ENCODE data around the gene CDX1.

The CDX1 gene

DNA sequence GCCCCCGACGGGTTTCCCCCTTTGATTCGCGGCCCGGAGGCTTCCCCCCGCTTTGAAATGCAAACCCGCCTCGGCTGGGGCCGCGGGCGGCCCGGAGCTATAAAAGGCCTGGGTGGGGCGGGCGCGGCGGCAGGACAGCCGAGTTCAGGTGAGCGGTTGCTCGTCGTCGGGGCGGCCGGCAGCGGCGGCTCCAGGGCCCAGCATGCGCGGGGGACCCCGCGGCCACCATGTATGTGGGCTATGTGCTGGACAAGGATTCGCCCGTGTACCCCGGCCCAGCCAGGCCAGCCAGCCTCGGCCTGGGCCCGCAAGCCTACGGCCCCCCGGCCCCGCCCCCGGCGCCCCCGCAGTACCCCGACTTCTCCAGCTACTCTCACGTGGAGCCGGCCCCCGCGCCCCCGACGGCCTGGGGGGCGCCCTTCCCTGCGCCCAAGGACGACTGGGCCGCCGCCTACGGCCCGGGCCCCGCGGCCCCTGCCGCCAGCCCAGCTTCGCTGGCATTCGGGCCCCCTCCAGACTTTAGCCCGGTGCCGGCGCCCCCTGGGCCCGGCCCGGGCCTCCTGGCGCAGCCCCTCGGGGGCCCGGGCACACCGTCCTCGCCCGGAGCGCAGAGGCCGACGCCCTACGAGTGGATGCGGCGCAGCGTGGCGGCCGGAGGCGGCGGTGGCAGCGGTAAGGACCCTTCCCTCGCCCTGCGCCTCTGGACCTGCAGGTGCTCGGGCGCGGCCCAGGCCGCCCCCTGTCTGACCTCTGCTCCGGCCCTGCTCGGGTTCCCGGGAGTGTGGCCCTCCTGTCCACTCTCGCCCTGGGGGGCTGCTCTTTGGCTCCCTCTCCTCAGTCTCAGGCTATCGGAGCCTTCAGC, at the start of gene CDX1:
Gene CDX1 (plus strand): TSS at position 129 of the 862 bp plus-strand sequence. CDS start 99 bp downstream, at position 228.
- no peak for DNase-seq (ENCODE audit: extremely low read depth in 1 of 2, low read depth in 1 of 2)

DNA sequence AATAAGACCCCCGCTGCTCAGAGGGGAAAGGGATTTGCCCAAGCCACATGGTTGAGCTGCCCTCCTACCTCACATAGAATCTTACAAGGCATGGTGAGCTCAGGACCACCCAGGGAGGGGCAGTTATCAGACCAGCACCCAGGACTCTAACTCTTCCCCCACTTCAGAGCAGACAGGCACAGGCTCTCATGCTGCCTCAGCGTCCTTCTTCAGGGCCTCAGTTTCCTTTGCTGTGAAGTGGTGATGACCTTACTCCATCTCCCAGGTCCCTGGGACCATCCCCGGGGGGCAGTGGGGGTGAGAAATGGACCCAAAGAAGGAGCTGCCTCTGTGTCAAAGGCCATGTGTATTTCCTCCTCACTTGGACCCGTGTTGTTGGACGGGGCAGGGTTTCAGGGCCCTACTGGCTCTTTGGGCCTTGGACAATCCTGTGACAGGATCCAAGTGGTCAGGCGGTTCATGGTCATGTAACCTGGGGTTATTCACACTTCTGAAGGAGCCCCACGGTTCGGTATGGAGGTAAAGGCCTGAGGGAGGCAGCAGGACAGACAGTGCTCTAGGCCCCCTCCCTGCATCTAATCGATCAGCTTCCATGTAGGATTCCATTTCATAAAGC, 48.5 kb upstream of the CDX1 start:
- DNase-seq (ENCODE audit: extremely low read depth in 1 of 2, low read depth in 1 of 2): no peak

DNA sequence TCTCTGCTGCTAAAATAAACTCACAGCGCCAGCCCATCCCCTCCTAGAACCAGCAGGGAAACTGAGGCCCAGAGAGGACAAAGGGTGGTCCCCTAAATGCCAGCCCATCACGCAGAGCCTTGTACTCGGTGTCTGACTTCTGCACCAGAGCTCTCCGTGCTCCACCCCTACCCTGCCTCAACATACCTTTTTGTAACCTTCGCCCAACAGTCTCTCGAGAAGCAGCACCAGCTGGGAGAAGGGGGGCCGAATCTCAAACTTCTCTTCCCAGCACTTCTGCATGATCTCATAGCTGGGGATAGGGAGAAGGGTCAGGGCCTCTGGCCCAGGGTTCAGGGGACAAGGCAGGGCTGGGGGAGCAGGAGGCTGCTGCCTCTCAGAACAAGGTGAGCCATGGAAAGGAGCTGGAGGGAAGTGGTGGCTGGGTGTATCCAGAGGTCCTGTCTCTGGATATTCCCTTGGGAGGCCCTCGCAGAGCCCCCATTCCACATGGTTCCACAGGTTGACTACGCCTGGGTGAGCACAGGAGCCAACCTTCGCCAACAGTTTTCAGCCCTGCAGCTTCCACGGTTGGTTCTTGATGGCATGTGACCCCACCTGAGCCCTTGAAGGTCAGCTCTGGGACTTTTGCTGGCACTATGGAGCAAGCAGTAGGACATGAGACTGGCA, 47.9 kb upstream of the CDX1 start:
- no peak for DNase-seq (ENCODE audit: extremely low read depth in 1 of 2, low read depth in 1 of 2)

DNA sequence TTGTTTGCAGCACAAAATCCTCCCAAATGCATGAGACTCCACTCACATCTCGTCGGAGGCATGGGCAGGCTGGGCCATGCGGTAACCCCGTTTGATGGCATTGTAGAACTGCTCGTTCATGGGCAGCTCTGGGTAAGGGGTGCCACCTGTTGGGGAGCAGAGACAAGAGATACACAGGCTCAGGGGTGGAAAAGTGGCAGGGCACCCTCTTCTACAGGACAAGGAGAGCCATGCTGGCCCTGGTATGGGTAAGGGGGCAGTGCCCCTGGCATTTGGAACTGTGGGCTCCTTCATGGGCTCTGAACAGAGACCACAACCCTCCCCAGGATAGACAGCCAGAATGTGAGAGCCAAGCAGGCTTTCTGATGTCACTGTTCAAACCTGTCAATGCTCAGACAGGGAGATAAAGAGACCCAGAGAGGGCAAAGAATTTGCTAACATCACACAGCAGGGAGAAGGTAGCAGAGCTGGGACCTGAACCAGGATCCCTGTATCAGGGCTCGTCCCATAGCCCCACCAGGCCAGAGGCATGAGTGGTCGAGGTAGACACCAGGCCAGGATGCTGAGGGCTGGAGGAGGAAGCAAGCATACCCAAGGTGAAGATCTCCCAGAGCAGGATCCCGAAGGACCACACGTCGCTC, 47.0 kb upstream of the CDX1 start:
- no peak for DNase-seq (ENCODE audit: extremely low read depth in 1 of 2, low read depth in 1 of 2)

DNA sequence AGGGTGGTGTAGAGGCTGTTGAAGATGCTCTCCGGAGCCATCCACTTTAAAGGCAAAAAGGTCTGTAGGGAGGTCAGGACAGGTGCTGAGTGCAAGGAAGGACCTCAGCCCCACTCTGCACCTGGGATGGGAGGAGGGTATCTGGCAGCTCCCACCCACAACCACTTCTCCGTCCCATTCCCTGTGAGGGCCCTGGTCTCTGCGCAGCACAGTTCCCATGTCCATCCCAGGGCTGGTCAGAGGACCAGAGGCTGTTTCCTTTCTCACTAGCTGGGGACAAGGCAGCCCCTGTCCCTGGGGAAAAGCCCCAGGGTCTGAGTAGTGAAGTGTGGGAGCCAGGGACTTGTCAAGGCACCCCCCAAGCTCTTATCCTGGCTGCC, 46.5 kb upstream of the CDX1 start:
- DNase-seq (ENCODE audit: extremely low read depth in 1 of 2, low read depth in 1 of 2): no peak

DNA sequence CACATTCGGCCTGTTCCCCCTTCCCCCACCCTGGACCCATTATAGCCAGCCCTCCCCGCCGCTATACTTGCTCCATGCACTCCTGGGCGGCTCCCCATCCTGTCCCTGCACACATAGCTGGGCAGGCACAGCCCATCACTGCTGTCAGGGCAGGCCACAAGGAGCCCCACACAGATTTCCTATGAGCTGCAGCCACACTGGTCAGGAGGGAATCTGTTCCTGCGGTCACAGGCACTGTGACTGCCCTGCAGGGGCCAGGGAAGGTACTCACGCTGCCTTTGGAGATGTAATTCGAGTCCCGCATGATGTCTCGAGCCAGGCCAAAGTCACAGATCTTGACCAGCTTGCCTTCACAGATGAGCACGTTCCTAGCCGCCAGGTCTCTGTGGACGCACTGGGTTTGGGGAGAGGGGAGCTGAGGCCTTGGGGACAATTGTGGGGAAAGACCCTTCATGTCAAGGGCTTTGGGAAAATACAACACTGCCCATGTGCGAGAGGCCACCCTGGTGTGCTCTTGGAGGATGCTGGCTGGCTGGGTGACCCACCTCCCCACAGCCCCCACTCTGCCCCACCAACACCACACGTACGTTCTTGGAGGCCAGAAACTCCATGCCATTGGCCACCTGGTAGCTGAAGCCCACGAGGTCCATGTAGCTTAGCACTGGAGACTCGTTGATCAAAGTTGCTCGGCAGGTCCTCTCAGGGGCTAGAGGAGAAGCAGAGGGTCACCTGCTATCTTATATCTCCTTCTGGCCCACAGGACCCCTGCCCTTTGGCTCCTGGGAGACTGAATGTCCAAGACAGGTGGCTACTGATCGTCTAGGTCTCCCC, 45.7 kb upstream of the CDX1 start:
- DNase-seq (ENCODE audit: extremely low read depth in 1 of 2, low read depth in 1 of 2): no peak

DNA sequence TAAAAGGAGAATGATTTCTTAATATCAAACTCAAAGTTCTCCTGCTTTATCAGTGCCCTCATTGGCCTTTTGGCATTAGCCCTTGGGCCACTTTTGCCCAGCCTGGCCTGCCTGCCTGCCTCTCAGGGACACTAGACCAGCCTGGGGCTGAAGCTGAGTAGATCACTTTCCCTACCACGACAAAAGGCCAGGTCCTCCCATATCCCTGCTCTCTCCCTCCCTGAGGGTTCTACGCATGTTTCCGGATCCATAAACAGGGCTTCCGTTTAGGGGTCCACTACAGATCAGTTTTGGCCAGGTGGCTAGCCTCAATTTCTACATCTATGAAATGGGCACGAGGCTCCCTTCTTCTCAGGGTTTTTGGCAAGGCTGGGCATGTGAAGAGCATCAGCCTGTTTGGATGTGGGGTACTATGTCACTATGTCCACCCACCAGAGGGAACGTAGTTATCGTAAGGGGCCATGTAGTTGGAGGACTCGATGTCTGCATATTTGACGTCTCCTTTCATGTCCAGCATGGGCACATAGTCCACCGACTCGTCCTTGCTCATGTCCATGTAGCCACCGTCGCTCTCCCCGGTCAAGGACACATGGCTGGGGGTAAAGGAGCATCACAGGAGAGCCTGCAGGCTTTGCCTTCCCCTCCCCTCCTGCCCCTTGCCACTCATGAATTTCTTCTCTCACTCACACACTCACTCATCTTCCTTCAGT, 45.0 kb upstream of the CDX1 start:
- no peak for DNase-seq (ENCODE audit: extremely low read depth in 1 of 2, low read depth in 1 of 2)

DNA sequence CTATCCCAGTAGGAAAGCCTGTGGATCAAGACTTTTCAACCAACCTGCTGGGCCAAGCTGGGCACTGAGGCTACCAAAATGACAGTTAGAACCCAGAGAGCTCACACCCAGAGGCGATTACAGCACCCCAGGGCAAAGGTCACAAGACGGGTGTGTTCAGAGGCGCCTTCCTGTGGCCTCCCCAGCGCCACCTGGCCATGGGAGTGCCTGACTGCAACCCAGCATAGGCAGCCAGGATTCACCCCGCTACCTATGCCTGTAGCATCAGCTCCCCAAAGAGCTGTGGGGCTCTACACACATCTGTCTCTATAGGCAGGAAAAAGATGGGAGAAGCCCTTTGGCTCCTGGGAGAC, 44.4 kb upstream of the CDX1 start:
- peak; percentile 10 to 18 for DNase-seq (ENCODE audit: extremely low read depth in 1 of 2, low read depth in 1 of 2)

DNA sequence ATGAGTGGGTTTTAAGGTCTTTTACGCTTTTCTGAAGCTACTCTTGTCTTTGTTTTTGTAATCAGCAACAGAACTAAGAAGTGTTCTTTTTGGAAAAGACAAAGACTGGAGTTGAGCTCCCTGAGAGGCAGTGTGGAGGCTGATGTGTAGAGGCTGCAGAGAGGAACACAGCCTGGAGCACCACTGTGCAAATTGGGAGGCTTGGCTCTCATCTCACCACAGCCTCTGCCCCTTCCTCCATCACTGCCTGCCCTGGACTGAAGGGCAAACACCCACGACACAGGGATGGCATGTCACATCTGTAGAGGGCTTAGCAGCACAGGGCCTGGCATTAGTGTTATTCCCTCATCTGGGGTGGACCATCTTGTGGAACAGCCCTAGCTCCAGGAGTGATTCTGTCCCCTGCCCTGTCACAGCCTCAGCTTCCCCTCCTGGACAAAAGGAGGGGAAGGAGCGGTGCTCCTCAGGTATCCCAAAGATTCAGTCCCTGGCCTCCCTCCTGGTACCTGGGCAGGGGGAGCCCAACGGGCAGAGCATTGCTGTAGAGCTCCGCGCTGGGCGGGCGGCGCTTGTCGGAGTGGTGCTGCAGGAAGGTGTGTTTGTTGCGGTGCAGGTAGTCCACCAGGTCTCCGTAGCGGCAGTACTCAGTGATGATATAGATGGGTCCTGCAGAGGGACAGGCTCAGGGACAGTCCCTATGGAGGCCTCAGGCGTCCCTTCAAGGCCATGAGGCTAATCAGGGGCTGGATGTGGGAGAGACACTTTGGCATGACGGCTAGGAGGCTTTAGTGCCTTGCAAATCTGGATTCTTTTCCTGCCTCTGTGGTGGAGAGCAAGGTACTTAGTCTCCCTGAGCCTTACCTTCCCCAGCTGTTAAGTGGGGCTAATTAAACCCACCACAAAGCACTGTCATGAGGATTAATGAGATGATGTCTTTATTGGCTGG, 43.8 kb upstream of the CDX1 start:
- no peak for DNase-seq (ENCODE audit: extremely low read depth in 1 of 2, low read depth in 1 of 2)

DNA sequence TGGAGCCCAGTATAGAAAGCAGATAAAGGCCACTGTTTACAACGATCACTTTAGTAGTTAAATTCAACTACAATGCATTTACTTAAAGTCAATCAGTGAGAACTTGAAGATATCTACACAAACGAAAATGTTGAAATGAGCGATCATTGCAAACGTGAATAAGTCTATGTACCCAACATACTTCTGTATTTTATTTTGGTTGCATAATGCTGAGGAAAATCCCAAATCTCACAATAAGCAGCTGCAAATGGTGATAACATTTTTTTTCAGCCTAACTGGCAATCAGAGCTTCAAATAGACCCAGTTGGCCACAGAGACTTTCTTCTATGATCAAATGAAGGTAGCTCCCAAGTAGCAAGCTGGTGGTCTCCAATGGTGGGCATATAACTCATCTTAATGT, 43.0 kb upstream of the CDX1 start:
- DNase-seq (ENCODE audit: extremely low read depth in 1 of 2, low read depth in 1 of 2): no peak

DNA sequence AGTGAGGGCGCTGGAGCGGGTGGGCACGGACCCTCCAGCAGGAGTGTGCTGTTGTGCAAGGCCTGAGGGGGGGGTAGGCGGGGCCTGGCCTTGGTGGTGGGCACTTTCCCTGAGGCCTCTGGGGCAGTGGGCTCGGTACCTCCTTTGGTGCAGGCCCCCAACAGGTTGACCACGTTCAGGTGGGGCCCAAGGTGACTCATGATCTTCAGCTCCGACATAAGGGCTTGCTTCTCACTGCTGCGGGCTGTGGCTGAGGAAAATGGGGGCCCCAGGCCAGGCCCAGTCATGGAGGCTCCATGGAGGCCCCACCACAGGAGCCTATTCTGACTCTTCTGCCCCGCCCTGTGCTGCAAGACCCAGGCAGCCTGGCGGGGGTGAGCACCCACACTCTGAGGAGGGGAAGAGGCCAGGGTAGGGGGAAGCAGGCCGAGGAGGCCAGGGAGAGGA, 42.4 kb upstream of the CDX1 start:
- no peak for DNase-seq (ENCODE audit: extremely low read depth in 1 of 2, low read depth in 1 of 2)

DNA sequence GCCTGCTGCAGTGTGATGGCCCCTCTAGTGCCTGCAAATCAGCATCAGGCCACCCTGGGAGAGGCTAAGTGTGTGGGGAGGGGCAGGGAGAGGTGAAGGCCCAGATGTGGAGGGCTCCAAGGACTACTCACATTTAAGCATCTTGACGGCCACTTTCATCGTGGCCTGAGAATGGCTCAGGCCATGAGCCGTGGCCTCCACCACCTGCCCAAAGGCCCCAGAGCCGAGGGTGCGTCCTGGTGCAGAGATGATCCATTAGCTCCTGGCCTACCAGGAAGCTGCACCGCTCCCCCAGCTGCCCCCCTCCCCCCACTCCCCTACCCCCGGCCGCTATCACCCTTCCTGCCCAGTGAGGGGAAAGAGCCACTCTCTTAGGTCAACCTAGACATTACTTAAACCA, 42.0 kb upstream of the CDX1 start:
- DNase-seq (ENCODE audit: extremely low read depth in 1 of 2, low read depth in 1 of 2): no peak

DNA sequence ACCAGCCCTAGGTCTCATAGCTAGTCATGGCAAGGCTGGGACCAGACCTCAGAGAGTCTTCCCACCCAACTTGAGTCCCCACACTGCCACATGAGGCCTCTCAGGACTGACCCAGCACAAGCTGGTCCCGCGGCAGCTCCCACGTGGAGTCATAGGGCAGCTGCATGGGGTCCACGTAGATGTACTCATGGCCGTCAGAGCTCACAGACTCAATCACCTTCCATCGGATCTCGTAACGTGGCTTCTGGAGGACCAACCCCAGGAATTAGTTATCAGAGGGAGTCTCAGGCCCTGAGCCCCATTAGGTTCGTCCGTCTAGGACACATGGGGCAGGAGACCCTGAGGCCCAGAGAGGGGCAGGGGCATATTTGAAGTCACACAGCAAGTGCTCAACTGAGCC, 41.2 kb upstream of the CDX1 start:
- no peak for DNase-seq (ENCODE audit: extremely low read depth in 1 of 2, low read depth in 1 of 2)

DNA sequence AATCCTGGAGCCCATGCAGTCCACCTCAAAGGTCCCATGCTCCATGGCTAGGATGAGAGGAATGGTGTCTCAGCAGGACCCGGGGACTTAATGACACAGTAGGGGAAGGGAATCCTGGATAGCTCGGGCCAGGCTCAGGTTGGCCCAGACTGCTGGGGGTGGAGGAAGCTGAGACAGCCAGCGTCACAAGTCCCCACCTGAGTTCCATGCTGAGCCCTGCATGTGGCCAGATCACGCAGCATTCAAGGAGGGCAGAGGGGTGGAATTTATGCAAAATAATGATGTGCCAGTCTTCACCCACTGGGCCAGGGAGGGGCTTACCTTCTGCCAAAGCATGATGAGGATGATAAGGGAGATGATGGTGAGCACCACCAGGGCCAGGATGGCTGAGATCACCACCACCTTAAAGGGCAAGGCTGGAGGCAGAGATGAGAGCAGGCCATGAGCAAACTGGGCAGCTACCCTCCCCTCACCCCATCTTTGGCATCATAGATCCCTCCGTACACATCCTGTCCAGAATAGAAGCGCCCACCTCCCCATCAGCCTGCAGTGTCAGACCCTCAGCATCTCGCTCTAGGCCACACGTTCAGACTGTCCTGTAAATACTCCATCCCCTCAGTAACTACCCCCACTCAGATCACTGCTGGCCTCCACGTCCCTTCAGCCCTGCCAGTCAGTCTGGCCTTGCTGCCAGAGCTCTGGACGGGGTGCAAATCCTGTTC, 40.2 kb upstream of the CDX1 start:
- DNase-seq (ENCODE audit: extremely low read depth in 1 of 2, low read depth in 1 of 2): no peak

DNA sequence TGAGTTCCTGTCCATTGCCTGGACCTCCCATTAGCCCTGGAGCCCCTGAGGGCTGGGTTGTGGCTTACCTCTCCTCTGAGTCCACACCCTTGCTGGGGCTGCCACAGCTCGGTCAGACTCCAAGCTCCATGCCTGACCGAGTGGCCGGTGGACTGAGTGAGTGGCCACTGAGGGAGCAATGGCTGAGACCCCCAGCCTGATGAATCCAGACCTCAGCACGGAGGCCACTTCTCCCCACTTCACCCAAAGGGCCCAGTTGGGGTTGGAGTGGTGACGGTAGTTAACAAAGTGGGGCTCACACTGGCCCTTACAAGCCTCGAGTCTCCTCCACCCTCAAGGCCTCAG, 39.7 kb upstream of the CDX1 start:
- DNase-seq (ENCODE audit: extremely low read depth in 1 of 2, low read depth in 1 of 2): no peak

DNA sequence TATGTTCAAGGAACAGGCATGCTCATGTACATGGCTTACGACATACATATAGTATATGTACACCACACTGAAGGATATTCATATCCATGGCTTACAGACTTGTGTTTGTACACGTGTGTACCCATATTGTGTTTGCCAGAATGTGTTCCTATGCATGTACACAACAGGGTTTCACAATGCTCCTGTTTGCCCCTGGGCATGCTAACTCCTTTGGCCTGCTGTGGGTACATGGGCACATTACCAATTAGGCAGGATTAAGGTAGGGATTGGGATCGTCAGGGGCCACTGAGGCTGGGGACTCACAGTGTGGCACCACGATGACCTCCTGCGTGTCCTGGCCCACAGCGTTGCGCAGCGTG, 37.1 kb upstream of the CDX1 start:
- no peak for DNase-seq (ENCODE audit: extremely low read depth in 1 of 2, low read depth in 1 of 2)

DNA sequence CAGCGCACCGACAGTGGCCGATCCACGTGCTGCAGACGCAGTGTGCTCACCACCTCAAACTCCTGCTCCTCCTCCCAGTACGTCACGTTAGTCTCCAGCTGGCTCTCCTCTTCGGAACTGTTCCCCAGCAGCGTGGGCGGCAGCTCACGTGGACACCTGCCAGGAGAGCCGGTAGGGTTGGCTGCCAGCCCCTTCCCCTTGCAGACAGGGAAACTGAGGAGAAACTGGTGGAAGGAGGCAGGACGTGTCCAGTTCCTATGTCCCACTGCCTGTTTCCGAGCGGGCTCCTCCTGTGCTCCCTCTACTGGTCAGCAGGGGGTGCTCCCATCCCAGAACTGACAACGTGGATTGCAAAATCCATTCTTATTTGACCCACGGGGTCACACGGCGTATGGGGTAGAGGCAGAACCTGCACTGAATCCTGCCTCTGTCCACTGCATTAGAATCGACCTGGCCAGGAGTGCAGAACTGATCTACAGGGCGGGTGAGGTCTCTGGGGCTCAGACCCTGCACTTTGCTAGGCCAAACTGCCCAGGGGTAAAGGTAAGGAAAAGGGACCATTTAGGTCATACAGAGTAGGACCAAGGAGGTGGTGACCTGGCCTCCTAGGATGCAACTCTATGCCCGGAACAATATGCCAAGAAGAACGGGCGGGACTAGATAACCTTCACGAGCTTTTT, 36.6 kb upstream of the CDX1 start:
- peak in 1 of 2 donors; percentile 38 for DNase-seq (ENCODE audit: extremely low read depth in 1 of 2, low read depth in 1 of 2)

DNA sequence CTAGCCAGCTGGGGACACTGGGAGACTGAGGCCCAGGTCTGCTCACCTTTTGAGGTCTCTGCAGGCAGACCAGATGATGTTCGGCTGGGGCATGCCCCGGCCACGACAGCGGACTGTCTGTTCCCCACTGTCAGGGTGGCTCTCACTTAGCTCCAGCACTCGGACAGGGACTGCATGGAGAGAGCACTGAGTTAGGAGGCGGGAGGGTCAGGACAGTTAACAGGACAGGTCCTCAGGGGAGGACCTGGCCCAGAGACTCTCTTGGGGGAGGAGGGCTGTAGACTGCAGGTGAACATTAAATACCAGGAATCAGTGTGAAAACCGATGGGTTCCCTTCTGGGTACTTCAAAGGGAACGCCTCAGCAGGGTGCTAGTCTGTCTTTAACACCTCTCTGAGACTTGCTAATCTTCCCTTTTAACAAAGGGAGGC, 36.1 kb upstream of the CDX1 start:
- DNase-seq (ENCODE audit: extremely low read depth in 1 of 2, low read depth in 1 of 2): no peak

Measured in stimulated activated CD8-positive, alpha-beta memory T cell treated with anti-CD3 and anti-CD28 coated beads, Interleukin-7, amount 100 ng/mL, for 48 hours (primary cell).